ENCODE measurements around the gene ZNF431.
A peak's percentile ranks its signal among the peaks of the same experiment; 100 is the strongest.
"Not testable (repeated sequence)": the region's sequence is repeated elsewhere in the genome, so short reads cannot be mapped to it uniquely, and the experiment has no call there.

The ZNF431 gene

GRCh38 chr19:21148681-21149080, 6.8 kb downstream of the ZNF431 start:
- DNase-seq, result no peak

DNA sequence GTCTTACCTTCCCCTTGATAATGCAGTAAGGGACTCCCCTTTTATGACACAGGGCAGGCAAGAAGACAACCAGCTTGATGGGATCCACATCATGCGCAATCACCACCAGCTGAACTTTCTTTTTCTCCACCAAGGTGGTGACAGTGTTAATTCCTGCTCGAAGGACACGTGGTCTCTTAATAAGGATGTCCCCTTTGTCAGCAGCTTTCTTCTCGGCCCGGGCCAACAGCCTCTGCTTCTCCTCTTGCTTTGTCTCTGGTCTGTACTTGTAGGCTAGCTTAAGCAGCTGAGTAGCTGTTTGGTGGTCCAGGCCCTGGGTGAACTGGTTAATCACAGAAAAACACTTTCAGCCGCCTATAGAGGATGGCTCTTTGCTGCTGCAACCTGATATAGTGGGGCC, 8.0 kb downstream of the ZNF431 start:
- no peak for DNase-seq

- no peak for DNase-seq
Observed at GRCh38 chr19:21151460-21151859, 9.6 kb downstream of the ZNF431 start.

DNA sequence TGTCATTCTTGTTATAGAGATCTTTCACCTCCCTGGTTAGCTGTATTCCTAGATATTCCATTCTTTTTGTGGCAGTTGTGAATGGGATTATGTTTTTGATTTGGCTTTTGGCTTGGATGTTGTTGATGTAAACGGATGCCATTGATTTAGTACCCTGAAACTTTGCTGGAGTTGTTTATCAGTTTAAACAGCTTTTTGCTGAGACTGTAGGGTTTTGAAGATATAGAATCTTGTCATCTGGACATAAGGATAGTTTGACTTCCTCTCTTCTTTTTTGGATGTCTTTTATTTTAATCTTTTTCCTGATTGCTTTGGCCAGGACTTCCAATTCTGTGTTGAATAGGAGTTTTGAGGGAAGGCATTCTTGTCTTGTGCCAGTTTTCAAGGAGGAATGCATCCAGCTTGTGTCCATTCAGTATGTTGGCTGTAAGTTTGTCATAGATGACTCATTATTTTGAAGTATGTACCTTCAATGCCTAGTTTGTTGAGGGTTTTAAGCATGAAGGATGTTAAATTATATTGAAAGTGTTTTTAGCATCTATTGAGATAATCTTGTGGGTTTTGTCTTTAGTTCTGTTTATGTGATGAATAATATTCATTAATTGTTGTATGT, 16.8 kb downstream of the ZNF431 start:
- peak; percentile 33 for DNase-seq

DNA sequence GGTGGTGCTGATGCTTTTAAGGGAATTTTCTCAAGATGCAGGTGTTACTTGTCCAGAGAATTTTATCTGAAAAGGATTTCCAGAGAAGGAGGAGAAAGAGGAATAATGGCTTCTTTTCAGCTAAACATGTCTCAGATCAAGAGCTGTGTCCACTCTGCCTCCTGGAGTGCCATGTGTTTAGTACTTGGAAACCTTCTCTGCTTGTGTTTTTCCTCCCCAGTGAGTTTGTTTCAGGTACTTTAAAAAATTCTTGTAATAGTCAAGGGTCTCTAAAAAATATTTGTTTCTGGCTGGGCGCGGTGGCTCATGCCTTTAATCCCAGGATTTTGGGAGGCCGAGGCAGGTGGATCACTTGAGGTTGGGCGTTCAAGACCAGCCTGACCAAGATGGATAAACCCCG, 22.7 kb downstream of the ZNF431 start:
- no peak for DNase-seq

GRCh38 chr19:21166436-21166835, 24.6 kb downstream of the ZNF431 start:
- no peak for DNase-seq

DNA sequence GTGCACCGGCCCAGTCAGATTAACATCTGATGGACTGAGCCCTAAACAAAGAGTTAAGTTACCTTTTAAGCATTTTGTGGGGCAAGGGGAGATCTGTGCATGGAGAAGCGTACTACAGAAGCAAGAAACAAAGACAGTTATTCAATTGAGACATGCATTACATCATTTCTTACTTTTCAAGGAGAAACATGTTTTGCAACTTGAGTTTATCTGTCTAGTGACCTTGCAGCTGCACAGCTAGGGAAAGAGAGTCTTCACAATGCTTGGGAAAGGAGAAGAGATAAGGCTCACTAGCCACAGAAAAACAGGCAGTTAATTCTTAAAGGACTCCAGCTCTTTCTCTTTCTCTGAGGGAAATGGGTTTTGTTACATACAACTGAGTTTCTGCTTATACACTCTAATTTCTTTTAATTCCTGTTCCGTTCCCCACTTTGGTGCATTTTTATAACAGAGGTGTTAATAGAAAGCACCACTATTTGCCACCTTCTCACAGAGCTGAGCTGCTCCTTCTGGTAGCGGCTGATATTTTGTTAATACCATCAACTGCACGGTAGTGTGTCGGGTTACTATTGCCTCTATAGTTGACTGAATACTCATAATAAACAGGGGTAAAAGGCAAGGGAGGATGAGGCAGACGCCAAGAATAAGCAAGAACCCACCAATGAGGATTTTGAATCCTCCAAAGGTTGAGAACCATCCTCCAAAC, 55.9 kb downstream of the ZNF431 start:
- no peak for DNase-seq

DNA sequence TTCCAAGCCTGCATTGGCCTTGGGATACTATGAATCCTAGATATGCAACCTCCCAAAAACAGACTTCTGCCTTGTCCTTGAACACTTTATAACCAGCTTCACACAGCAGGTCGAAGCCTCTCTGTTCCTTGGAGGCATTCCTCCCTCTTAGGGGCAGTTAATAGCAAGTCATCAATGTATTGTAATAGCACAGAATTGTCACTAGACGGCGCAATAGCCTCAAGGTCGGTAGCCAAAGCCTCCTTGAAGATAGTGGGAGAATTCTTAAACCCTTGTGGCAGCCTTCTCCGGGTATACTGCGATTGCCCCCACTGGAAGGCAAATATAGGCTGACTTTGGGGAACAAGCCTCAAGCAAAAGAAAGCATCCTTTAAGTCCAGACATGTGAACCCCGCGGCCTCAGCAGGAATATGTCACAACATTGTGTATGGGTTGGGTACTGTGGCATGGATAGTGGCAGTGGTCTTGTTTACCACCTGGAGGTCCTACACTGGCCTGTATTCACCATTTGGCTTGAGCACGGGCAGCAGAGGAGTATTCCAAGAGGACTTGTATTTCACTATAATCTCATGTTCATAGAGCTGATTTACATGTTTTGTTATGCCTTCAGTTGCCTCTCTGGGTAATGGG, 61.1 kb downstream of the ZNF431 start:
- peak; percentile 68 for DNase-seq

- DNase-seq, result peak; percentile 25
Observed at GRCh38 chr19:21210037-21210621, 68.3 kb downstream of the ZNF431 start.

DNA sequence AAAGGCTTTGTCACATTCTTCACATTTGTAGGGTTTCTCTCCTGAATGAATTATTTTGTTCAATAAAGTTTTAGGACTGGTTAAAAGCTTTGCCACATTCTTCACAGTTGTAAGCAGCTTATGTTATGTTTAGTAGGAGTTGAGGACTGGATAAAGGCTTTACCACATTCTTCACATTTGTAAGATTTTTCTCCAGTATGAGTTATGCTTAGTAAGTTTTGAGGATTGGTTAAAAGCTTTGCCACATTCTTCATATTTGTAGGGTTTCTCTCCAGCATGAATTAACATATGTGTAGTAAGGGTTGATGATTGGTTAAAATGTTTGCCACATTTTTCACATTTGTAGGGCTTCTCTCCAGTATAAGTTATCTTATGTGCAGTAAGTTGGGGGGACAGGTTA, 79.9 kb downstream of the ZNF431 start:
- DNase-seq, result no peak

GRCh38 chr19:21229938-21230337, 88.1 kb downstream of the ZNF431 start:
- DNase-seq, result peak; percentile 2

GRCh38 chr19:21233691-21234090, 91.9 kb downstream of the ZNF431 start:
- DNase-seq, result no peak

- DNase-seq, result not testable (repeated sequence)
Observed at GRCh38 chr19:21236751-21237150, 94.9 kb downstream of the ZNF431 start.

- no peak for DNase-seq
Observed at GRCh38 chr19:21238670-21239069, 96.8 kb downstream of the ZNF431 start.

Measured in DMS53 (cell line).